K562 (cell line): ENCODE data around the gene MYL12A. TPM values are rescaled to one million over a fixed set of nuclear protein-coding genes. Genes with fewer than 3 reads are reported as not detected.

ENCODE experiments used
- ASH1L ChIP-seq: fragments of 450-650 bp; IDR thresholded peaks from 2 replicates; pipeline ENCODE4 v1.6.1; 2018; ENCODE audit warnings: borderline replicate concordance, mild to moderate bottlenecking, low read depth; ENCODE audit not compliant: partially characterized antibody
- BACH1 ChIP-seq: fragments of 200-800 bp; sonication (Bioruptor generic); IDR thresholded peaks from 2 replicates; pipeline ENCODE4 v1.6.1; 2016; ENCODE audit warnings: missing genetic modification characterization, missing compliant biosample characterization
- BRF1 ChIP-seq: IDR thresholded peaks from 3 replicates; pipeline ENCODE4 v1.6.1; 2011; ENCODE audit warnings: borderline replicate concordance, mild to moderate bottlenecking; ENCODE audit not compliant: insufficient read length; ENCODE audit errors: extremely low read depth
- CXXC5 ChIP-seq: fragments of 250-450 bp; sonication (Bioruptor Pico); IDR thresholded peaks from 2 replicates; pipeline ENCODE4 v1.8.0; 2022; ENCODE audit warnings: inconsistent platforms, mild to moderate bottlenecking, moderate library complexity
- ELF1 ChIP-seq: fragments of 200-800 bp; sonication (Bioruptor generic); IDR thresholded peaks from 2 replicates; pipeline ENCODE4 v1.6.1; 2016; ENCODE audit warnings: missing genetic modification characterization, missing compliant biosample characterization
- GABPB2 ChIP-seq: fragments of 250-450 bp; sonication (Bioruptor Pico); conservative IDR thresholded peaks from 2 replicates; pipeline ENCODE4 v1.5.1; 2021; ENCODE audit warnings: mild to moderate bottlenecking
- IRF2 ChIP-seq: sonication (generic); formaldehyde crosslinking; IDR thresholded peaks from 2 replicates; pipeline ENCODE4 v1.8.1; 2022; ENCODE audit warnings: mild to moderate bottlenecking, missing genetic modification reagents
- KAT8 ChIP-seq: fragments of 450-650 bp; IDR thresholded peaks from 2 replicates; pipeline ENCODE4 v1.6.1; 2016; ENCODE audit warnings: low read depth, mild to moderate bottlenecking
- PTRF ChIP-seq: fragments of 450-650 bp; IDR thresholded peaks from 2 replicates; pipeline ENCODE4 v1.6.1; 2016; ENCODE audit warnings: mild to moderate bottlenecking, missing genetic modification characterization, missing compliant biosample characterization
- RFX5 ChIP-seq: IDR thresholded peaks from 2 replicates; pipeline ENCODE4 v1.6.1; 2011; ENCODE audit warnings: low read depth, mild to moderate bottlenecking, improper control_type of control experiment, low read length
- TBP ChIP-seq: optimal IDR thresholded peaks from 2 replicates; pipeline ENCODE3; 2011; ENCODE audit warnings: low read depth, low read length, improper control_type of control experiment
- ZFPM2 ChIP-seq: fragments of 250-450 bp; sonication (Bioruptor Pico); IDR thresholded peaks from 2 replicates; pipeline ENCODE4 v1.5.1; 2022; ENCODE audit warnings: mild to moderate bottlenecking
- ZFX ChIP-seq: sonication (generic); formaldehyde crosslinking; IDR thresholded peaks from 2 replicates; pipeline ENCODE4 v1.8.0; 2022; ENCODE audit warnings: mild to moderate bottlenecking, missing genetic modification reagents, moderate library complexity
- ZNF408 ChIP-seq: fragments of 250-450 bp; sonication (Bioruptor Pico); IDR thresholded peaks from 2 replicates; pipeline ENCODE4 v1.4.0; 2020; ENCODE audit warnings: low read depth, mild to moderate bottlenecking, moderate library complexity
- ZNF764 ChIP-seq: fragments of 250-450 bp; sonication (Bioruptor Pico); IDR thresholded peaks from 2 replicates; pipeline ENCODE4 v1.4.0; 2020; ENCODE audit warnings: low read depth, mild to moderate bottlenecking, moderate library complexity
- polyA plus RNA-seq, 8 experiments: library from polyadenylated mRNA; depleted of rRNA in 4 of 8; stranded (reverse) in 5 of 8; unstranded in 3 of 8; fragments of >200 nt; fragmentation: Nextera tagmentation in 2 of 8; fragmentation: Illumina TruSeq in 1 of 8; extraction: Ambion mirVana in 2 of 8; extraction: Trizol in 1 of 8; gene quantifications; 2 replicates each; pipeline versions ENCODE4 v1.2.1 to v1.2.3, GENCODE V29; 2011 to 2014; ENCODE audit warnings: inconsistent platforms in 1 of 8, missing spikeins in 1 of 8
- total RNA-seq, 7 experiments: library from RNA; depleted of rRNA in 6 of 7; stranded (reverse); fragments of >200 nt in 6 of 7; fragmentation: Illumina TruSeq in 2 of 7; extraction: Trizol in 2 of 7; gene quantifications; 2 replicates each; pipeline versions ENCODE4 v1.2.1 to v1.2.3, GENCODE V29; 2011 to 2021; ENCODE audit warnings: low replicate concordance in 1 of 7
- TF ChIP-seq, protein P1 (sequence below), 2 experiments: fragments of 150-350 bp in 1 of 2; IDR thresholded peaks; 2 replicates each; pipeline ENCODE4 v1.6.1; 2012 to 2016; ENCODE audit warnings: low read depth in 2 of 2, low read length in 2 of 2, mild to moderate bottlenecking in 1 of 2, moderate library complexity in 1 of 2
- TF ChIP-seq, protein P2 (sequence below): IDR thresholded peaks from 3 replicates; pipeline ENCODE4 v1.6.1; 2011; ENCODE audit warnings: borderline replicate concordance, mild to moderate bottlenecking; ENCODE audit not compliant: insufficient read length, insufficient read depth
- TF ChIP-seq, protein P3 (sequence below): fragments of 450-650 bp; IDR thresholded peaks from 2 replicates; pipeline ENCODE4 v1.6.1; 2016; ENCODE audit warnings: missing biosample characterization, missing genetic modification characterization
- TF ChIP-seq, protein P4 (sequence below): fragments of 250-450 bp; sonication (Bioruptor Pico); IDR thresholded peaks from 2 replicates; pipeline ENCODE4 v1.8.0; 2022; ENCODE audit warnings: moderate library complexity, mild to moderate bottlenecking, inconsistent platforms
- TF ChIP-seq, protein P5 (sequence below): fragments of 450-650 bp; formaldehyde crosslinking; IDR thresholded peaks from 2 replicates; pipeline ENCODE4 v1.4.0; 2020; ENCODE audit warnings: mild to moderate bottlenecking, mixed read lengths

MYL12A gene
- total and polyA plus RNA-seq, 9 of the 15 experiments (the other 6 are each of a cell fraction or from before 2014, with no cell fraction given) = 308 to 1,031 (median 559) TPM

DNA sequence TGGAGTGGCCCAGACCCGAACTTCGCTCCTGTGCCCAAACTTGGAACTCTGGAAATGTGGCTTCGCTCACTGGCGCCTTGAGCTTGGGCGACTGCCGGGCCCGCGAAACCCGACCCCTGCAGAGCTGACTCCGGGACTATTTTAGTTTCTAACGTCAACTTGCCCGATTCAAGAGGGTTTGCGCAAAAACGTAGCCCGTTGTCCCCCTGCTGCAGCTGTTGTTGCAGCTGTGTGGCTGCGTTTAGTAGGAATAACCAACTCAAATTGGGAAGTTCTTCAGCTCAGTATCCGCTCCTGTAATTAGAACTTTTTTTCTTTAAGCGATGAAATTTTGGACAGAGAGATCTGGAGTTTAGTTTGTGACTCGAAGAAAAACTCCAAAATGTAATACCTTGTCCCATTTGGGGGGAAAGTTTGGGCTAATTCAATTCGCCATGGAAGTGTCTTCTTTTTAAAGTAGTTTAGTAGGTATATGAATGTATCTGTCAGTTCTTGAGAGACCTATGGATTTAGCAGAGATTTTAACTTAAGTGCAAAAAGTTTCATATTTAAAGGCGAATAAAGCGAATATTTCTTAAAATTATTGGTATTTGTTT, 559 bp downstream of the MYL12A start (continued):
- TF ChIP-seq, protein P1, sequence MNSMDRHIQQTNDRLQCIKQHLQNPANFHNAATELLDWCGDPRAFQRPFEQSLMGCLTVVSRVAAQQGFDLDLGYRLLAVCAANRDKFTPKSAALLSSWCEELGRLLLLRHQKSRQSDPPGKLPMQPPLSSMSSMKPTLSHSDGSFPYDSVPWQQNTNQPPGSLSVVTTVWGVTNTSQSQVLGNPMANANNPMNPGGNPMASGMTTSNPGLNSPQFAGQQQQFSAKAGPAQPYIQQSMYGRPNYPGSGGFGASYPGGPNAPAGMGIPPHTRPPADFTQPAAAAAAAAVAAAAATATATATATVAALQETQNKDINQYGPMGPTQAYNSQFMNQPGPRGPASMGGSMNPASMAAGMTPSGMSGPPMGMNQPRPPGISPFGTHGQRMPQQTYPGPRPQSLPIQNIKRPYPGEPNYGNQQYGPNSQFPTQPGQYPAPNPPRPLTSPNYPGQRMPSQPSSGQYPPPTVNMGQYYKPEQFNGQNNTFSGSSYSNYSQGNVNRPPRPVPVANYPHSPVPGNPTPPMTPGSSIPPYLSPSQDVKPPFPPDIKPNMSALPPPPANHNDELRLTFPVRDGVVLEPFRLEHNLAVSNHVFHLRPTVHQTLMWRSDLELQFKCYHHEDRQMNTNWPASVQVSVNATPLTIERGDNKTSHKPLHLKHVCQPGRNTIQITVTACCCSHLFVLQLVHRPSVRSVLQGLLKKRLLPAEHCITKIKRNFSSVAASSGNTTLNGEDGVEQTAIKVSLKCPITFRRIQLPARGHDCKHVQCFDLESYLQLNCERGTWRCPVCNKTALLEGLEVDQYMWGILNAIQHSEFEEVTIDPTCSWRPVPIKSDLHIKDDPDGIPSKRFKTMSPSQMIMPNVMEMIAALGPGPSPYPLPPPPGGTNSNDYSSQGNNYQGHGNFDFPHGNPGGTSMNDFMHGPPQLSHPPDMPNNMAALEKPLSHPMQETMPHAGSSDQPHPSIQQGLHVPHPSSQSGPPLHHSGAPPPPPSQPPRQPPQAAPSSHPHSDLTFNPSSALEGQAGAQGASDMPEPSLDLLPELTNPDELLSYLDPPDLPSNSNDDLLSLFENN (IDR thresholded peaks at IDR 0.05; ENCODE audit: low read depth in 2 of 2, low read length in 2 of 2) = no peak
- TF ChIP-seq RFX5 (no peak), ZFX (CRISPR knock-in tag) (no peak), IRF2 (no peak), KAT8 (no peak), TBP (no peak), PTRF (tag) (no peak), BACH1 (tag) (0 out of 2 replicates have a peak, but pooled peaks have one; percentile 24), CXXC5 (CRISPR knock-in tag) (no peak), GABPB2 (no peak), ELF1 (tag) (no peak), ZNF408 (no peak), ZFPM2 (CRISPR knock-in tag) (no peak), ZNF764 (CRISPR knock-in tag) (no peak), ASH1L (no peak), BRF1 (no peak)
- TF ChIP-seq, protein P2, sequence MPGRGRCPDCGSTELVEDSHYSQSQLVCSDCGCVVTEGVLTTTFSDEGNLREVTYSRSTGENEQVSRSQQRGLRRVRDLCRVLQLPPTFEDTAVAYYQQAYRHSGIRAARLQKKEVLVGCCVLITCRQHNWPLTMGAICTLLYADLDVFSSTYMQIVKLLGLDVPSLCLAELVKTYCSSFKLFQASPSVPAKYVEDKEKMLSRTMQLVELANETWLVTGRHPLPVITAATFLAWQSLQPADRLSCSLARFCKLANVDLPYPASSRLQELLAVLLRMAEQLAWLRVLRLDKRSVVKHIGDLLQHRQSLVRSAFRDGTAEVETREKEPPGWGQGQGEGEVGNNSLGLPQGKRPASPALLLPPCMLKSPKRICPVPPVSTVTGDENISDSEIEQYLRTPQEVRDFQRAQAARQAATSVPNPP = no peak
- TF ChIP-seq, protein P3, sequence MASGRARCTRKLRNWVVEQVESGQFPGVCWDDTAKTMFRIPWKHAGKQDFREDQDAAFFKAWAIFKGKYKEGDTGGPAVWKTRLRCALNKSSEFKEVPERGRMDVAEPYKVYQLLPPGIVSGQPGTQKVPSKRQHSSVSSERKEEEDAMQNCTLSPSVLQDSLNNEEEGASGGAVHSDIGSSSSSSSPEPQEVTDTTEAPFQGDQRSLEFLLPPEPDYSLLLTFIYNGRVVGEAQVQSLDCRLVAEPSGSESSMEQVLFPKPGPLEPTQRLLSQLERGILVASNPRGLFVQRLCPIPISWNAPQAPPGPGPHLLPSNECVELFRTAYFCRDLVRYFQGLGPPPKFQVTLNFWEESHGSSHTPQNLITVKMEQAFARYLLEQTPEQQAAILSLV (tag) = no peak
- TF ChIP-seq, protein P4, sequence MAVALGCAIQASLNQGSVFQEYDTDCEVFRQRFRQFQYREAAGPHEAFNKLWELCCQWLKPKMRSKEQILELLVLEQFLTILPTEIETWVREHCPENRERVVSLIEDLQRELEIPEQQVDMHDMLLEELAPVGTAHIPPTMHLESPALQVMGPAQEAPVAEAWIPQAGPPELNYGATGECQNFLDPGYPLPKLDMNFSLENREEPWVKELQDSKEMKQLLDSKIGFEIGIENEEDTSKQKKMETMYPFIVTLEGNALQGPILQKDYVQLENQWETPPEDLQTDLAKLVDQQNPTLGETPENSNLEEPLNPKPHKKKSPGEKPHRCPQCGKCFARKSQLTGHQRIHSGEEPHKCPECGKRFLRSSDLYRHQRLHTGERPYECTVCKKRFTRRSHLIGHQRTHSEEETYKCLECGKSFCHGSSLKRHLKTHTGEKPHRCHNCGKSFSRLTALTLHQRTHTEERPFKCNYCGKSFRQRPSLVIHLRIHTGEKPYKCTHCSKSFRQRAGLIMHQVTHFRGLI = 0 out of 2 replicates have a peak, but pooled peaks have one; percentile 19
- TF ChIP-seq, protein P5, sequence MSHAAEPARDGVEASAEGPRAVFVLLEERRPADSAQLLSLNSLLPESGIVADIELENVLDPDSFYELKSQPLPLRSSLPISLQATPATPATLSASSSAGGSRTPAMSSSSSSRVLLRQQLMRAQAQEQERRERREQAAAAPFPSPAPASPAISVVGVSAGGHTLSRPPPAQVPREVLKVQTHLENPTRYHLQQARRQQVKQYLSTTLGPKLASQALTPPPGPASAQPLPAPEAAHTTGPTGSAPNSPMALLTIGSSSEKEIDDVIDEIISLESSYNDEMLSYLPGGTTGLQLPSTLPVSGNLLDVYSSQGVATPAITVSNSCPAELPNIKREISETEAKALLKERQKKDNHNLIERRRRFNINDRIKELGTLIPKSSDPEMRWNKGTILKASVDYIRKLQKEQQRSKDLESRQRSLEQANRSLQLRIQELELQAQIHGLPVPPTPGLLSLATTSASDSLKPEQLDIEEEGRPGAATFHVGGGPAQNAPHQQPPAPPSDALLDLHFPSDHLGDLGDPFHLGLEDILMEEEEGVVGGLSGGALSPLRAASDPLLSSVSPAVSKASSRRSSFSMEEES = no peak
